Umbilical cord (tissue), 2 donors: ENCODE data around the gene PPP2R2C. TPM values are rescaled to one million over a fixed set of nuclear protein-coding genes. Genes with fewer than 3 reads are reported as not detected.

Experiments used
- DNase-seq: peaks from one replicate; pipeline ENCODE4 v3.0.0-alpha.2; 2015; ENCODE audit warnings: low spot score
- total RNA-seq: library from RNA; depleted of rRNA; stranded (reverse); fragments of >200 nt; gene quantifications from one replicate; pipeline ENCODE4 v1.2.3, GENCODE V29; 2014; ENCODE audit warnings: low replicate concordance; ENCODE audit not compliant: insufficient read depth

The PPP2R2C gene
- total RNA-seq, 1 donor from 2014 or later = 2.9 TPM

DNA sequence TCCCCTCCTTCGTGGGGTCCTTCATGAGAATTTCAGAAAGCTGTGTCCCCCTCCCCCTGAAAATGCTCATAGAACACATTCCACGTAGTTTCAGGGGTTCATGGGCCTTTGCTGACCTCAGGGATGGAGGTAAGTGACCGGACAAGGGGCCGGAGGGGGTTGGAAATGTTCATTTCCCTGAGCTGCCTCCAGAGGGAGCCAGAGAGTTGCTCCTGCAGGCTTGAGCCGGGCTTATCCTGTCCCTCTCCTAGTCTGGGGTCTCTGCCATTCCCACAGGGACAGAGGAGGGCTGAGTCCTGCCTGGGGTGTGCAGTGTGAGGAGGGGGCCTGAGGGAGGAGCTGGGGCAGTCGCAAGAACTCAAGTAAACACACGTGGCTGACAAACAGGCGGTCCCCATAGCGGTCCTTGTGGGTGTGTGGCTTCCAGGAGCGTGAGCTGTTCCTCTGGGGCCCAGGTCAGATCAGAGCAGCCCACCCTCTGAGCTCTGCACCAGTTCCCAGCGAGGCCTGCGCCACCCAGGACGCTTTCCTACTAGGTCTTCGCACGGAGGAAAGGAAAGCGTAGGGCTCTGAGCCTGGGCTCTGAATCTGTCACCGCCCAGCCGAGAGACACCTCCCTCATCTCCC is 140.3 kb downstream of the PPP2R2C start:
- no peak for DNase-seq

DNA sequence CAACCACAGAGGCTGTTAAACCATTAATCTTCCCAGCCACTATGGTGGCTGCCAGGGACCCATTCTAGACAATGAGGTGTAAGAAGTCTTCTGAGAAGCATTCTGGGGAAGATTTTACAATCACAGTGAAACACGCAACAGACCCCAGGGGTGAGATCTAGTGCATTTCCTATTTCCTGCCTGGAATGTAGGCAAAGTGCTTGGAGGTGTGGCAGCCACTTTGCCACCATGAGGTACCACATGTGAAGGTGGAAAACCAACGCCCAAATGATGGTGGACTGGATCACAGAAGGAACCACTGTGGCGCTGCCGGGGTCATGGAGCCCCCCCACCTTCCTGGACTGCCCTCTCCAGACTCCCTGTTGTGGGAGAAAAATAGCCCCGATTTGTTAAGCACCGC is 140.9 kb downstream of the PPP2R2C start:
- DNase-seq = no peak

DNA sequence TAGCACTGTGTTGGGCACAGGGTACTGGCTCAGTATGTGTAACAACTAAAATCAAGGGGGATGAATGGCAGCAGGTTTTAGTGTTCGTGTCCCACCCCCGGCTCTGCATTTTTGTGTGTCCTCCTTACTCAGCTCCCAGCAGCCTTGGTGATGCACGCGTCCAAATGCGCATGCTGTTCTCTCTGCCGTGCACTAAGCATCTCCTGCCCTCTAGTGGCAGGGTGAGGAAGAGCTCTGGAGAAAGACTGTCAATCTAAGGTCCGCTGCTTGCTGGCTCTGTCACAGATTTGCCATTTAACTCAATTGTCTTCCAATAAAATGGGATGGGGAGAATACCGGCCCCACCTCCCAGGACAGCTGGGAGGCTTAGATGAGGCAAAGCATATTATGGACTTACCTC is 141.4 kb downstream of the PPP2R2C start:
- no peak for DNase-seq

DNA sequence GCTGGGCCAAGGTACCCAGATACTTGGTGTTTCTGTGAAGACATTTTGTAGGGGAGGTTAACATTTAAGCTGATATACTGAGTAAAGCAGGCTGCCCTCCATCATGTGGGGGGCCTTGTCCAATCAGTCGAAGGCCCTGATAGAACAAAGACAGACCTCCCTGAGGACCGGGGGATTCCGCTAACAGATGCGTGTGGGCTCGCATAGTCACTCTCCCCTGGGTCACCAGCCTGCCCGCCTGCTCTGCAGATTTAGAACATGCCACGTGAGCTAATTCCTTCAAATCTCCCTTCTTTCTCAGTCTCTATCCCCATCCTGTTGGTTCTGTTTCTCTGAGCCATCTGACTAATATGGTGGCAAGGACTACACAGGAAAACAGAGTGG is 142.0 kb downstream of the PPP2R2C start:
- DNase-seq = no peak

DNA sequence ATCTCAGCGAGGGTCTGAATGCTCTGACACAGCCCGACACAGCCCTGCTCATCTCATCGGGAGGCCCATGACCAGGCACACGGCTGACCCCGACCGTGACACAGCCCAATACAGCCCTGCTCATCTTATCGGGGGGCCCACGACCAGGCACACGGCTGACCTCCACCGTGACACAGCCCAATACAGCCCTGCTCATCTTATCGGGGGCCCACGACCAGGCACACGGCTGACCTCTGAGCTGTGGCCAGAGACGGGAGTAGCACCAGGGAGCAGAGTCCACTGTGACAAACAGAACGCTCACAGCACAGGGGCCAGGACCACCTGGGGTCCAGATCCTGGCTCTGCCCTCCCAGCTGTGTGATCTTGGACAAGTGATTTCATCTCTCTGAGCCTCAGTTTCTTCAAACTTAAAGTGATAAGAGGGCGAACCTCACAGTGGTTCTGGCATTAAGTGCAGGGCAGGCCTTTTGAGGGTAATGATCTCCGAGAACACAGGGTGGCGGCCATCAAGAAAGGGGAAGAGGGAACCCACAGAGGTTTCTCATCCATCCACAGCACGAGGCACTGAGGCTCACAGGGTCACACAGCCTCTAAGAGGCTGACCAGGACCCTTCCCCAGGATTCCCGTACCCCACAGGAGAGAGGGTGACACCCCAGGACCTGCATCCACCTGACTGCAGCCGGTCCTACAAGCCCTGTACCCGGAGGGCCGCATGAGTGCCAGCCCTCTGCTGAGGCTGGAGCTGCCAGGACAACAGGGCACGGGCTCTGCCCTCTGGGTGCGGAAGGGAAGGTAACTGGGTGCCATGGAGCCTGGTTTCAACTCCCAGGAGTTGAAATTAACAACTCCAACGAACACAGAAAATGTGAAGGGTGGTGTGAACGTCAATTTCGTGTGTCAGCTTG is 142.7 kb downstream of the PPP2R2C start:
- DNase-seq = no peak

DNA sequence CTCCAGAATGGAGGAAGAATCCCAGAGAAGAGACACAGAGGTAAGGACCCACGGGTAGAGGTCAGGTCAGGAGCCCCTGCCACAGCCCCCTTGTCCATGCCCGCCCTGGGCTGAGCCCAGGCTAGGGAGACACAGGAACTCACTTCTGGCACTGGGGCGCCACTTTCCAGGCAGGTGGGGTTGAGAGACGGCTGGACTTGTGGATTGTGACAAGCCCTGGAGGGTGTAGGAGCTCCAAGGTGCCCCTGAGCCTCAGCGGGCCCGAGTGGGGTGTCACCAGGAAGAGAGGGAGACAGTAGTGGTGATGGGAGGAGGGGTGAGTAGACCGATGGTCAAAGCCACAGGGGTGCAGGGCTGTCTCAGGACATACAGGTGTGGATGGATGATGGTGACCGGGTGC is 143.9 kb downstream of the PPP2R2C start:
- DNase-seq = no peak

DNA sequence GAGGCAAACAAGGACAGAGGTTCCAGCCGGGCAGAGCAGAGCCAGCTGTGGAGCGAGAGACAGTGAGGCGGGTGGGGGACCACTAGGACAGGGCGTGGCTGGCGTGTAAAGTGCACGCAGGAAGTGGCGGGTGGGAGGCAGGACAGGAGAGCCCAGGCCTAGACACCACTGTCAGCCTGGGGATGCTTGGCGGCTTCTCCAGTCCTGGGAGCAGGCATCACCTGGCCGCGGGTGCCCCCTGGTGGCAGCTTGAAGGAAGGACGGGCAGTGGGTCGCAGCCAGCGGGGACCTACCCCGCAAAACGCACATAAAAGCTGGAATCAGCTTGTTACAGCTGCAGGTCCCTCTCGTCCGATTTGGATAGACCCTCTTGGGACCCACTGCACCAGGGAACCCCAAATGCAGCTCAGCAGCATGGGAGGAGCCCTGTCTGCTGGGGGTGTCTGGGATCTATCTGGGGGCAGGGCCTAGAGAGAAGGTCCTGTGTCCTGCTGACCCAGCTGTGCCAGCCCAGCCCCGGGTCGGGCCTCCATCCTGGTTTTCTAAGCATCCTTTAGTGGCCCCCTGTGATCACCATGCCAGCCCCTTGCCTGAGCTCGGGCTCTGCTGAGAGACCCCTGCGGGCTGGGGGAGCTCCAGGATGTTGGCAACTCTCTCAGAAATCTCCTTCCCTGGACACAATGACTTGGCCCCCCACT is 145.0 kb downstream of the PPP2R2C start:
- DNase-seq = peak; percentile 63

DNA sequence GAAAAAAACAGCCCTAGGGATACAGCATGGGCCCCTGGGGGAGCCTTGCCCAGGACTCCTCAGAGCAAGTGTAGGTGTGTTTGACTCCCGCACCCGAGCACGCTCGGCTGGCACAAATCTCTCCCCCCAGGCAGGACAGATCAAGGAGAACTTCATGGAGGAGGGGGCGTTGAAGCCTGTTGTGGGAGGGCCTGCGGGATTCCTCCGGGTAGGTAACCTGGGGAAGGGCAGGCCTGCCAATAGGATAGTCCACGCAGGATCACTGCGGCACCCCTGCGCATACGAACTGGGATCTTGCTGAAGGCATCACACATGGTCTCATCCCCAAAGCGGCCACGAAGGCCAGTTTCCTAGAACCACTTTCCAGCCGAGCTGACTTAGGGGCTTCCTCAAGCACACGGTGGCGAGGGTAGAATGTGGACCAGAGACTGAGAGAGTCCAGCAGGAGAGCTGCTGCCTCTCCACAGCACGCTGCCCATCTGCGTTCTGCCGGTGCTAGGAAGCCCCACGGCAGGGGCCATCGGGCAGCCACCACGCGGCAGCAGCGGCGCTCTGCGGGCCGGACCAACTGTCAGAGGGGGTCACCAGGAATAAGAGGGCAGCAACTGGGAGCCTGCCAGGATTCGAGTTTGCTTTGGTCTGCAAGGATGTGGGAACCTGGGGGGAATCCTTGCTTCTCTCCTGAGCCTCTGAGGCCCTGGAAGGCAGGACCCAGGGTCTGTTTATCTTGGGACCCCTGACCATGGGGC is 145.9 kb downstream of the PPP2R2C start:
- DNase-seq = no peak

DNA sequence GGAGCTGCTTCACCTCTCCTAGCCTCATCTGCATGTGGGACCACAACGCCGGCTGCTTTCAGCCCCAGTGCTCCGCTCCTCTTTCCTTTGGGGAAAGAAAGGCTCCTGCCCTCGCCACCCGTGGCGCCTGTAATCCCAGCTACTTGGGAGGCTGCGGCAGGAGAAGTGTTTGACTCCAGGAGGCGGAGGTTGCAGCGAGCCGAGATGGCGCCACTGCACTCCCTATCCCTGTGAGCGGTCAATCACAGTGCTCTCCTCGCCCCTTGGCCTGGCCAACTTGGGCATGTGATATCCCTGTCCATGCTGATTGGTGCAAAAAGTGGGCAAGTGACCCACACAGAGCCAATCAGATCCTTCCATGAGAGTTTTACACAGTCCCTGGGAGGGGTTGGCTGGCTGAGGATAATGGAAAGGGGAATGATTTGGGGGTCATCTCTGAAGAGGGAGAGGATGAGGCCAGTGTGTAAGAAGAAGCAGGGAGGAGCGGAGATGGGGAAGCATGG is 146.6 kb downstream of the PPP2R2C start:
- no peak for DNase-seq

DNA sequence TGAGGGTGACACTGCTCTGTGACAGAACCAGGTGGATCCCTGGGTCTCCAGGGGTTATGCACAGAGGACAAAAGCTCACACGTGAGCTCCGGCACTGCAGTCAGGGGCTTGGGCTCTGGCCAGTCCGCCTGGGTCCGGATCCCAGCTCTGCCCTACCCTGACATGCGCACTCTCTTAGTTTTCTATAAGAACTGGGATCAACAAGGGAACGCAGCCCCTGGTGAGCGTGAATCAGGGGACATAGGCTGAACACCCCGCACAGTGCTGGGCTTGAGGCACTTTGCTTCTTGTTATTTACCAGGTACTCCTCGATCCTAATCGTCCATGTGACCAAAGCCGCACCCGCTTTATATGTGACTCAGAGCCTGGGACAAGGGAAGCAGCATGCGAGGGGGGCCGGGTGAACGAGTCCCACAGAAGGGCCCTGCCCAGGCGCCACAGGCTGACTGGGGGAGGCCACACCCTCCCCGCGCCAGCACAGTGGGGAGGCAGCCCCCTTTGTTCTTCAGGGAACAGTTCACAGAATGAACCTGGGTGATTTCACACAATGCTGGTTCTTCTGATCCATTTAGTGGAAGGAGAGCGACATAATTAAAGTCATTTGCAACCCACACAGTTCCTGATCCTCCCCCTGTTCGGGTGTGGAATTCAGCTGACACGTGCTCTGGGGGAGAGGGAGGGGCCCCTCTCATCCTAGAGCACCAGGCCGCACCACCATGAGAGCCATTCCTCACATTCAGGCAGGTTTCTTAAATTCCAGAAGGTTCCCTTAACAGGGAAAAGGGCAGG is 147.2 kb downstream of the PPP2R2C start:
- peak; percentile 19 for DNase-seq

DNA sequence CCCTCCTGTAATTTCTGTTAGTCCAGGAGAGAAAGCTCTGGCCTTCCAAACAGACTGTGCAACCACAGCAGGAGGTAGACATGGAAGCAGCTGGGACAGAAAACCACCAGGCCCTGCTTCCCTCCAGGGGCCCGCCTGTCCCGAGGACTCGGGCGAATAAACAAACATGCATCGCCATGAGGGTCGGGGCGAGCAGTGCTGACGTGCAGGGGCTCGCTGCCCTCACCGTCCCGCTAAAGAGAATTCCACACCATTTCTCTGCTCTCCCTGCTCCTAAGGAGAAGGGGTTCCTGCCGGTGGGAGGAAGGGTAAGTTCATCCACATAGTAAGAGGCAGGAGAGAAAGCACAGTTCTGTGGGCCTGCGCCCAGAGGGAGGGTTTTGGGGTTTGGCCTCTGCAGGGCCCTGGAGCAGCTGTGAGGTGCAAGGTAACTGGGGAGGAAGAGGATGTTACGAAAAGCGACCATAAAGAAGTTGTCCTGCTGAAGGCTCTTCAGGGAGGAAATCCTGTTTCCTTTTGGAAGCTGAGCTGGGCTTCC is 147.9 kb downstream of the PPP2R2C start:
- DNase-seq = no peak

DNA sequence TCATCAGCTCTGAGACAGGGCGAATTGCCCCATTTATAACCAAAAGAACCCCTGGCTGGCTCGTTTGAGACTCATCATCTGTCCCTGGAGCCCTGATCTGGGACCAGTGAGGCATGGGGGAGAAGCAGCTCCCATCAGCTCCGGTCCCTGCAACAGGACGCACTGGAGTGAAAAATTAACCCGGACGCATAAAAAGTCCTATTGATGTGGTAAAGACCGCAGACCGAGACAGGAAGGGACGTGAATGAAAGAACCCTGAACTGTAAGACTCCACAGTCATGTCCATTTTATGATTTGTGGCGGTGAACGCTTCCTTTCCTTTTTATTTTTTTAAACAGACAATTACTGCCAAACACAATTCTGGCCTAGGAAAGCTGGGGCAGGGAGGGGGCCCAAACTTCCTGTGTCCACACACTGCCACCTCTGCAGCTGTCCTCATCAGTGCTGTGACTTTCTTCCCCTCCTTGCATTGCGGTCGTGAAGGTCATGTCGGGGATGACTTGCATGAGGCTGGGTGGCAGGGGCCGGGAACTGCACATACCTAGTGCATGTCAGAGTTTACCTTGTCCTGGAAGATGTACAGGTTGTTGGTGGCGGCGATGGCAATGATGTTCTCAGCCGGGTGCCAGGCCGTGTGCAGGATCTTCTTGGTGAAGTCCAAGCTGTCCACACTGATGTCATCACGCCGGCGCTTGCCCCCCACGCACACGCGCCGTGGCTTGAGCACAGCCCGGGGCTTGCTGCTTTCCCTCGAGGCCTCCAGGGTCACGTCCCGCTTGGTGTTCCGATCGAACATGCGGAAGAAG is 149.4 kb downstream of the PPP2R2C start:
- no peak for DNase-seq

DNA sequence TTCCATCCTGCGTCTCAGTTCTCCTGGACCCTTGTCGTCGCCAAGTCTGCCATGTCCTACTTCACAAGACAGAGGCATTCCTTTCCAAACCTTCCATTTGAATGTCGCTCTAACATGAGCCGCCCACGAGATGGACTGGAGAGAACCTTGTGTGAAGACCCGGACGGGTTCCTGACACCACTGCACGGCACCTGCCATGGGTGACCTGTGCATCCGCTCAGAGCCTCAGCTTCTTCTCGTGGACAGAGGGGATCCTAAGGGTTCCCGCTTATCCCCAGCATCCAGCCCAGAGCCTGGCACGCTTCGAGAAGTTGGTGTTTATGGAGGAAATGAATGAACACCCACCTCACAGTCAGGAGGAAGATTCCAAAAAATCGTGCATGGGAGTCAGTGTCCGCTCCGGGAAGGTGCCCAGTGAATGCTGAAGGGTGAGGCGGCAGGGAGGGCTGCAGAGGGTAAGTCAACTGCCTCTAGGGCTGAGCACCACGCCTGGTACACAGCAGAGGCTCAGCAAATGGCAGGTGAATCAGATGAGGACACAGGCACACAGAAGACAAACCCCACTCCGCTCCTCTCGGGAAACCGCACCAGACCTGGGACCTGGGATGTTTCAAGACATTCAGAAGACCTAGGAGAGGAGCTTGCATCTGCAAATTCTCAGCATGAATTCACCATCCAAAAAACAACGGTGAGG is 150.2 kb downstream of the PPP2R2C start:
- no peak for DNase-seq

DNA sequence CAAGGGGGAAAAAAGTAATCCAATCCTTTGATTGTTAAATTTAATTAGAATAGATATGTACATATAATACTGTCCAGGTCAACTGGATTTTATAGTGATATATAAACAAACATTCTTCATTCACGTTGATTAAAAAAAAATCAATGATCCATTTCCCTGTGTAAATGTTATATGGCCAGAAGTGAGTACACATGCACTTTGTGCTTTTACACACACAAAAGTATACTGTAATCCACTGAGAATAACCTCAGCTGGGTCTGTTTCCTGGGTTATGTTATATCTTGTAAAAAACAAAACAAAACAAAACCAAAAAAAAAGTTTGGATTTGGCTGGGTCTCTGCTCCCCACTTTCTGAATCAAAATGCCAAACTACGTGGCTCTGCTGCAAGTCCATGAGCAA is 151.1 kb downstream of the PPP2R2C start:
- DNase-seq = no peak

DNA sequence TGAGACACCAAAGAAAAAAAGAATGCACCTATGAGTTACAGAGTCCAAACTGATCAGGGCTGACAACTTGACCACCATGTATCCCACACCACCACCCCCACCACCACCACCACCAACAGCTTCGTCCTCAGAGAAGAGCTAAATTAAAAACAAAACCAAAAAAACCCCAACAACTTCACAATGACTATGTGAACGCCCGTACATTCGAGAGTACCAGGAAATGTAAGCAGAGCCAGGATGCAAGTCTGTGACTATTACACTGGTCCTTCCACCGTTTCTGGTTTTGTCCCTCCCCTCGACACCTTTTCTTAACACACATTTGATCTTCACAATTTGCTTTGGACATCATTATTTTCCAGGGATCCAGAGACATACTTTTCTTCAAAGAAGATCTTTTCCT is 151.8 kb downstream of the PPP2R2C start:
- no peak for DNase-seq

DNA sequence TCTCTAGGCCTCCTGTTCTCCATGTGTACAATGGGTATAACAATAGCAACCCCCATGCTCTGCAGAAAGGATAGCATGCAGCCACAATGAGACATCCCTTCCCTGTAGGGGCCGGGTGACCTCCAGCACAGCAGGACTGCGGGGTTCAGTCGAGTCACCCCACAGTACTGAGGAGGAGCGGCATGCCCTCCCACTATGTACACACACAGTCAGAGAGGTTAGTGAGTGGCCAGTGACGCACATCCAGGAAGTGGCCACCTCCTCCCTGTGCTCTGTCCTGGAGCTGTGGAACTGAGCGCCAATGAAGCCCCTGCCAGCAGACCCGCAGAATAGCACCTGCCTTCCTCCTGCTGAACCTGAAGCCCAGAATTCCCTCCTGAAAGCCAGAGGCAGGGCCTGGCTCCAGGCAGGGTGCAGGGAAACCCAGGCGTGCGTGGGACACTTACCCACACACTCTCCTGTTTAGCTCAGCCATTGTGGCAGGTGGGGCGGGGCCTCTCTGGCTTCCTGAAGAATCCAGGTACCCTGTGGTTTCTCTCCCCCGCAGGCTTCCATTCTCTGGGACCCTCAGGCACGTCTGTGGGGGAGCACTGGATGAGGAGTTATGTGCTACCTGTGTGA is 152.8 kb downstream of the PPP2R2C start:
- no peak for DNase-seq

DNA sequence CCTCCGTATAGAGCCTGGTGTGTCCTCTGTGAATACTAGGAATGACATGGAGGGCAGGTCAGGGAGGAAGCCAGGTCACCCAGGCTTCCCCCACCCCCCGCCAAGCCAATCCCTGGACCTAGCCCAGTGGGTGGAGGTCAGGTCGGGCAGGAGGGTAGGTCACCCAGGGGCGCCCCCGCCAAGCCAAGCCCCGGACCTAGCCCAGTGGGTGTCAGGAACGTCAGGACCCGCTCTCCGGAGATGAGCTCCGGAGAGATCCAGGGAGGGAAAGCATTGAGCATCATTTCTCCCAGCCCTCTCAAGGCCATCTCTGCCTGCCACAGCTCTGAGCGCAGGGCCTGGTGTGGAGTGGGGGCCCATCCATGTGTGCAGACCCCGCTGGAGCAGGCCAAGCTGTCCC is 154.2 kb downstream of the PPP2R2C start:
- DNase-seq = no peak

DNA sequence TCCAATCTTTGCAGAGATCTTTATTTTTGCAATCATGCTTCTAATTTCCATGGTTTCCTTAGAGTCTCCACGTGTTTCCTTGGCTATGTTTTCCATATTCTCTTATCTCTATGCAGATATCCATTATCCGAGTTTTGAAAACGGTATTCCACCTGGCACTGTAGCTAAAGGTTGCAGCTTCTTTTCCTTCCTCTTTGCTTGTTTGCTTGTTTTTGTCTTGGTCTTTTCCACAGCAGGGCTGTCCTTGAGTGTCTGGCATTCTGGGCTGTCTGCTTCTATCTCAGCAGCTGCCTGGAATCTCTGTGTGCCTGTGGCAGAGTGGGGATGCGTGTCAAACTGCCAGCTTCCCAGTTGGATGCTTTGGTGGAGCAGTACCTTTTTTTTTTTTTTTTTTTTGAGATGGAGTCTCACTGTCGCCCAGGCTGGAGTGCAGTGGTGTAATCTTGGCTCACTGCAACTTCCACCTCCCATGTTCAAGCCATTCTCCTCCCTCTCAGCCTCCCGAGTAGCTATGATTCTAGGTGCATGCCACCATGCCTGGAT is 155.9 kb downstream of the PPP2R2C start:
- no peak for DNase-seq
